ENCODE data around the gene TMEM125.

DNA sequence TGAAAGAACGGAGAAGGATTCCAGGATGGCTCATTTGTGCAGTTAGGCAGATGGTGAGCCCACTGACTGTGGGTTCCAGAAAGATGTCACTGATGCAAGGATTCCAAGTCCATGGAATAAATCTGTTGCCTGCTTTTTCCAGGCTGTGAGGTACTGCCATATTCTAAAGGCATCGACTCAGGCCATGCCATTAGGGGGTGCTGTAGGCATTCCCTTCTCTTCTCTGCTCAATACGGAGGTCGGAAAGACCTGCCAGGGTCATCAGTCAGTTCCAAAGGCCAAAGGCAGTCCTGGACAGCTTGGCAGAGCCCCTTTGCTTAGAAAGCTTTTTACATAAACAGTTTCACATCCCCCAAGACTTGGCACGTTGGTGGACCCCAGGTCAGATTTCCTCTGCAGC is 31.7 kb upstream of the TMEM125 start:
- TF ChIP-seq, protein P1, sequence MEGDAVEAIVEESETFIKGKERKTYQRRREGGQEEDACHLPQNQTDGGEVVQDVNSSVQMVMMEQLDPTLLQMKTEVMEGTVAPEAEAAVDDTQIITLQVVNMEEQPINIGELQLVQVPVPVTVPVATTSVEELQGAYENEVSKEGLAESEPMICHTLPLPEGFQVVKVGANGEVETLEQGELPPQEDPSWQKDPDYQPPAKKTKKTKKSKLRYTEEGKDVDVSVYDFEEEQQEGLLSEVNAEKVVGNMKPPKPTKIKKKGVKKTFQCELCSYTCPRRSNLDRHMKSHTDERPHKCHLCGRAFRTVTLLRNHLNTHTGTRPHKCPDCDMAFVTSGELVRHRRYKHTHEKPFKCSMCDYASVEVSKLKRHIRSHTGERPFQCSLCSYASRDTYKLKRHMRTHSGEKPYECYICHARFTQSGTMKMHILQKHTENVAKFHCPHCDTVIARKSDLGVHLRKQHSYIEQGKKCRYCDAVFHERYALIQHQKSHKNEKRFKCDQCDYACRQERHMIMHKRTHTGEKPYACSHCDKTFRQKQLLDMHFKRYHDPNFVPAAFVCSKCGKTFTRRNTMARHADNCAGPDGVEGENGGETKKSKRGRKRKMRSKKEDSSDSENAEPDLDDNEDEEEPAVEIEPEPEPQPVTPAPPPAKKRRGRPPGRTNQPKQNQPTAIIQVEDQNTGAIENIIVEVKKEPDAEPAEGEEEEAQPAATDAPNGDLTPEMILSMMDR (IDR thresholded peaks at IDR 0.05), result peak; percentile 88
- TF ChIP-seq EZH2phosphoT487 (IDR thresholded peaks at IDR 0.05) (no peak), EZH2 (IDR thresholded peaks at IDR 0.05) (no peak)
